Measurements from ENCODE around the gene ERC1. TPM values are rescaled to one million over a fixed set of nuclear protein-coding genes. Genes with fewer than 3 reads are reported as not detected.

ERC1 gene
- total RNA-seq, 1 donor from 2014 or later: 82.2 TPM

DNA sequence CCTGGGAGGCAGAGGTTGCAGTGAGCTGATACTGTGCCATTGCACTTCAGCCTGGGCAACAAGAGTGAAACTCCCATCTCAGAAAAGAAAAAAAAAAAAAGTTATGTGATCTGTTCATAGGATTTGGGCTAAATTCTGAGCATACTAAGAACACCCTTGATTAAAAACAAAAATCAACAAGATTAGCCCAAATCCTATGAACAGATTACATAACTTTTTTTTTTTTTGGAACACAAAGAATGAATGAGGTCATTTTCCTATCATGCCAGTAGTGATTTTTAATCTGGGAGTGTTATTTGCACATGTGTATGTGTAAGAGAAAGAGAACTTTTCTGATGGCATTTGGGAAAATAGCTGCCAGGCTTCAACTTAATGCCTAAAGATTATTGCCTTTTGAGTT, 208.7 kb downstream of the ERC1 start:
- Mint-ChIP-seq H3K36me3 (ENCODE audit: unreplicated experiment) (peaks cover 5% of the 10 kb centered on the region), H3K4me1 (ENCODE audit: low read depth, unreplicated experiment) (peaks cover 1% of the 10 kb centered on the region), H3K4me3 (ENCODE audit: unreplicated experiment) (no peak overlapping the region), H3K27me3 (ENCODE audit: unreplicated experiment) (no peaks in the 10 kb centered on the region), H3K9me3 (ENCODE audit: unreplicated experiment) (no peaks in the 10 kb centered on the region), H3K27ac (ENCODE audit: unreplicated experiment) (no peak overlapping the region)
- DNase-seq: no peak
- TF ChIP-seq, protein P1, sequence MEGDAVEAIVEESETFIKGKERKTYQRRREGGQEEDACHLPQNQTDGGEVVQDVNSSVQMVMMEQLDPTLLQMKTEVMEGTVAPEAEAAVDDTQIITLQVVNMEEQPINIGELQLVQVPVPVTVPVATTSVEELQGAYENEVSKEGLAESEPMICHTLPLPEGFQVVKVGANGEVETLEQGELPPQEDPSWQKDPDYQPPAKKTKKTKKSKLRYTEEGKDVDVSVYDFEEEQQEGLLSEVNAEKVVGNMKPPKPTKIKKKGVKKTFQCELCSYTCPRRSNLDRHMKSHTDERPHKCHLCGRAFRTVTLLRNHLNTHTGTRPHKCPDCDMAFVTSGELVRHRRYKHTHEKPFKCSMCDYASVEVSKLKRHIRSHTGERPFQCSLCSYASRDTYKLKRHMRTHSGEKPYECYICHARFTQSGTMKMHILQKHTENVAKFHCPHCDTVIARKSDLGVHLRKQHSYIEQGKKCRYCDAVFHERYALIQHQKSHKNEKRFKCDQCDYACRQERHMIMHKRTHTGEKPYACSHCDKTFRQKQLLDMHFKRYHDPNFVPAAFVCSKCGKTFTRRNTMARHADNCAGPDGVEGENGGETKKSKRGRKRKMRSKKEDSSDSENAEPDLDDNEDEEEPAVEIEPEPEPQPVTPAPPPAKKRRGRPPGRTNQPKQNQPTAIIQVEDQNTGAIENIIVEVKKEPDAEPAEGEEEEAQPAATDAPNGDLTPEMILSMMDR (IDR thresholded peaks at IDR 0.05; ENCODE audit: partially characterized antibody, unreplicated experiment): no peak

DNA sequence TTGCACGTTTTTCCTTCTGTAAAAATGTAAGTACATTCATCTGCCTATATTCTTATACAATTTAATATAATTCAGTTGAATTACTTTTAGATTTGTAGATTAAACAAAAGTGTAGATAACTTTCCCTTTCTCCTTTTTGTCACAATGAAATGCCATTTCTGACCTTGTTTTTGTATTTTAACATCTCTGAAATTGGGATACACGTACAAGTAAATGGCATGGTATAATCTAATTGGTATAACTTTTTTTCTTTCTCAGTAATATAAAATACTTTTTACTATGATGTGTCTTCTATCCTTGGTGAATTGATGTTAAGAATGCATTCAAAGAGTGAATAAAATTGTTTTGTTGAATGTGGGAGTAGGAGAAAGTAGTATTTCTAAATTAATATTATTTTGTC, 210.0 kb downstream of the ERC1 start:
- DNase-seq: no peak
- H3K27me3 Mint-ChIP-seq (ENCODE audit: unreplicated experiment): no peaks in the 10 kb centered on the region
- peaks cover 1% of the 10 kb centered on the region for H3K4me1 Mint-ChIP-seq (ENCODE audit: low read depth, unreplicated experiment)
- TF ChIP-seq, protein P1 (IDR thresholded peaks at IDR 0.05; ENCODE audit: partially characterized antibody, unreplicated experiment): no peak
- H3K36me3 Mint-ChIP-seq (ENCODE audit: unreplicated experiment): peaks cover 5% of the 10 kb centered on the region
- no peak overlapping the region for H3K4me3 Mint-ChIP-seq (ENCODE audit: unreplicated experiment)
- no peaks in the 10 kb centered on the region for H3K9me3 Mint-ChIP-seq (ENCODE audit: unreplicated experiment)
- no peak overlapping the region for H3K27ac Mint-ChIP-seq (ENCODE audit: unreplicated experiment)

DNA sequence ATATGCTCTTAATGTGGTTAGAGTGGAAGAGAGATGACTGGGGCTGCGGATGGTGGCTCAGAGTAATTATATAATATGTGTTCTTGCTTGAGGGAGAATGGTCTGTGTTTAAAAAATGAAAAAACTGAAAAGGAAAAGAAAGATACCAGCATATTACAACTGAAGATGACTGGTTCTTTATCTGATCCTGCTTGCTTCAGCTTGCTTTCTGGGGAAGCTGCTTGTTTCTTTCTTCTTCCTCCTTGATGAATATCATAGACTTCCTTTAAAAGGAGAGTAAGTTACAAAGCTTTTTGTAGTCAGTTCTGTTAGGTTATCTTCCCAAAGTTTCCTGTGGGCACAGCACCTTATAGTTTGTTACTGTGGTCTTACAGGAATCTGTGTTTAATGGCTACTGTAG, 210.9 kb downstream of the ERC1 start:
- H3K9me3 Mint-ChIP-seq (ENCODE audit: unreplicated experiment): no peaks in the 10 kb centered on the region
- no peak for DNase-seq
- H3K27ac Mint-ChIP-seq (ENCODE audit: unreplicated experiment): no peak overlapping the region
- H3K36me3 Mint-ChIP-seq (ENCODE audit: unreplicated experiment): peaks cover 5% of the 10 kb centered on the region
- no peak overlapping the region for H3K4me3 Mint-ChIP-seq (ENCODE audit: unreplicated experiment)
- no peaks in the 10 kb centered on the region for H3K4me1 Mint-ChIP-seq (ENCODE audit: low read depth, unreplicated experiment)
- no peaks in the 10 kb centered on the region for H3K27me3 Mint-ChIP-seq (ENCODE audit: unreplicated experiment)
- TF ChIP-seq, protein P1 (IDR thresholded peaks at IDR 0.05; ENCODE audit: partially characterized antibody, unreplicated experiment): no peak

DNA sequence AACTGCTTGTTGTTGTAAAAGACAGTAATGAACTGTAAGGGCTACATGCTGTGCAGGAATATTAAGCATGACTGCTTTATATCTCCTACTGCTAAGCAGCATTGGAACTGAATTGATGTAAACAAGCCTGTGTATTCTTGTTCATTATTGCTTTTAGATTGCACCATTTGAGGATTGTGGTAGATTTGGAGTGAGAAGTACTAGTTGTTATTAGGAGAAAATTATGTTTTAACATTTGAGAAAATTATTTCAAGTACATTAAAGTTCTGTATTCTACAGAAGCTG, 212.7 kb downstream of the ERC1 start:
- TF ChIP-seq, protein P1 (IDR thresholded peaks at IDR 0.05; ENCODE audit: partially characterized antibody, unreplicated experiment): no peak
- Mint-ChIP-seq H3K9me3 (ENCODE audit: unreplicated experiment) (no peaks in the 10 kb centered on the region), H3K27me3 (ENCODE audit: unreplicated experiment) (no peaks in the 10 kb centered on the region), H3K4me1 (ENCODE audit: low read depth, unreplicated experiment) (no peaks in the 10 kb centered on the region), H3K36me3 (ENCODE audit: unreplicated experiment) (no peaks in the 10 kb centered on the region), H3K4me3 (ENCODE audit: unreplicated experiment) (no peak overlapping the region), H3K27ac (ENCODE audit: unreplicated experiment) (no peak overlapping the region)
- no peak for DNase-seq

DNA sequence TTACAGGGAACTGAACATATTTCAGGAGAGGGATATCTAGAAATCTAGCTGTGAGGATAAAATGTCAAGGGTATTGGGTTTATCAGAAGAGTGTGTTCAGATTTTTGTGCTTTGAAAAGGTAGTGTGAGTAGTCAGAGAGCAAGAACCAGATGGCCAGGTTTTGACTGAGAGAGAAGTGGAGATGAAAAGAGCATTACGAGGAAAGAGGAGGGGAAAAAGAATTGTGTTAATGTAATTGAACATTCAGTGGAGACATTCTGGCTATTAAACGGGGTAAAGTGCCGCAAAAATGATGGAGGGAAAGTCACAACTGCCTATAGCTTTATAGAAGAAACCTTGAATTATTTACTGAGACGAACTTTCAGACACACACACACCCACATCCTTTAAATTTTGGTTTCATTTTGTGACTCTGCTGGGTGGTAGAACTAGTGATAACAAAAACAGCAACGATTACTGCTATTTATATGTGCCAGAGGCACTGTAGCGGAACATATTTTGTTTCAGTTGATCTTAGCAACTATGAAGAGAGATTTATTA, 213.6 kb downstream of the ERC1 start:
- no peak overlapping the region for H3K4me3 Mint-ChIP-seq (ENCODE audit: unreplicated experiment)
- H3K27me3 Mint-ChIP-seq (ENCODE audit: unreplicated experiment): no peaks in the 10 kb centered on the region
- TF ChIP-seq, protein P1 (IDR thresholded peaks at IDR 0.05; ENCODE audit: partially characterized antibody, unreplicated experiment): no peak
- no peak for DNase-seq
- H3K27ac Mint-ChIP-seq (ENCODE audit: unreplicated experiment): no peak overlapping the region
- no peaks in the 10 kb centered on the region for H3K9me3 Mint-ChIP-seq (ENCODE audit: unreplicated experiment)
- H3K4me1 Mint-ChIP-seq (ENCODE audit: low read depth, unreplicated experiment): no peaks in the 10 kb centered on the region
- H3K36me3 Mint-ChIP-seq (ENCODE audit: unreplicated experiment): no peaks in the 10 kb centered on the region

All from glutamatergic neuron (in vitro differentiated cells).